Ovary (tissue), 9 donors: Measurements from ENCODE around the gene TMEM115. TPM values are rescaled to one million over a fixed set of nuclear protein-coding genes. Genes with fewer than 3 reads are reported as not detected.
A peak's percentile ranks its signal among the peaks of the same experiment; 100 is the strongest.

Experiments
- DNase-seq, 5 donors: peaks; one replicate each; pipeline ENCODE4 v3.0.0-alpha.2; 2019 to 2020
- H3K27ac ChIP-seq, 2 donors: fragments of 200-600 bp; one replicate each; pipeline versions ENCODE4 v1.5.1 to v1.8.0; 2019 to 2022
- H3K27me3 ChIP-seq: fragments of 200-600 bp; one replicate; pipeline ENCODE4 v1.8.0; 2022
- H3K36me3 ChIP-seq: fragments of 200-600 bp; sonication (generic); one replicate; pipeline ENCODE4 v1.5.1; 2019
- H3K4me1 ChIP-seq: one replicate; pipeline ENCODE4 v1.8.1; 2013; ENCODE audit warnings: mild to moderate bottlenecking, moderate library complexity; ENCODE audit not compliant: insufficient read depth
- H3K4me3 ChIP-seq: fragments of 200-600 bp; sonication (generic); one replicate; pipeline ENCODE4 v1.5.1; 2017
- H3K9me3 ChIP-seq, 2 donors: fragments of 200-600 bp in 1 of 2; sonication (generic) in 1 of 2; one replicate each; pipeline versions ENCODE4 v1.5.1 to v1.8.1; 2013 to 2019; ENCODE audit warnings: mild to moderate bottlenecking in 1 of 2, moderate library complexity in 1 of 2
- CTCF ChIP-seq, 3 donors: fragments of 450-650 bp in 2 of 3; fragments of 200-600 bp in 1 of 3; IDR thresholded peaks; one replicate each; pipeline versions ENCODE4 v1.5.1 to v1.8.0; 2016 to 2022; ENCODE audit warnings: antibody characterized with exemption in 3 of 3, mild to moderate bottlenecking in 1 of 3
- EP300 ChIP-seq: sonication (generic); formaldehyde crosslinking; IDR thresholded peaks from one replicate; pipeline ENCODE4 v1.6.1; 2017; ENCODE audit warnings: antibody characterized with exemption
- POLR2A ChIP-seq: fragments of 450-650 bp; IDR thresholded peaks from one replicate; pipeline ENCODE4 v1.6.1; 2017; ENCODE audit warnings: antibody characterized with exemption, mild to moderate bottlenecking, moderate library complexity
- WGBS, 3 donors: extraction: QIAGEN DNeasy Blood & Tissue Kit in 1 of 3; methylation state at CpG; one replicate each; pipeline versions ENCODE4 v1.1.5 to v1.1.7; 2013 to 2017; 5-methylcytosine and 5-hydroxymethylcytosine counted together
- intact Hi-C, 4 donors: fragments of 100-400 bp; cut with DNase I; formaldehyde crosslinking; loops; one replicate each; pipeline versions ENCODE4 v1.11.0 to v1.15.1; 2022 to 2023
- polyA plus RNA-seq, 2 donors: library from polyadenylated mRNA; stranded (reverse); fragments of 200-250 nt in 1 of 2; fragments of 350-450 nt in 1 of 2; fragmentation: Illumina TruSeq in 1 of 2; extraction: RNeasy Lipid Tissue Mini Kit (QIAGEN cat#74804) in 1 of 2; gene quantifications; one replicate each; pipeline ENCODE4 v1.2.3, GENCODE V29; 2013 to 2014
- total RNA-seq, 7 donors: library from RNA; depleted of rRNA in 2 of 7; stranded (reverse); fragments of >200 nt in 2 of 7; fragmentation: NEBNext Ultra II Directional in 3 of 7; extraction: Animal tissue kit (Norgen Biotek cat#: 25700) in 3 of 7; gene quantifications; one replicate each; pipeline versions ENCODE4 v1.1.0 to v1.2.4, GENCODE V29; 2016 to 2023
- donor health status: DM: no; HTN: no; CAD: no; lungs with moderate emphysema.
- donor health status: DM: no; HTN: no; CAD: no.
- donor health status: Bipolar disorder and iron deficiency.
- donor health status: DM: yes; HTN: yes; CAD: no.
- donor health status: DM: no; HTN: no; CAD: no.
- donor health status: DM: yes; HTN: yes; CAD: no.

TMEM115 gene
- total and polyA plus RNA-seq, 9 donors: 8.5 to 58.4 (median 36.9) TPM

GRCh38 chr3:50330330-50330729 lies 29.0 kb downstream of the TMEM115 start:
- Histone ChIP-seq H3K36me3 (no peaks in the 10 kb centered on the region), H3K27me3 (no peaks in the 10 kb centered on the region), H3K9me3 (no peaks in the 10 kb centered on the region), H3K4me3 (no peak overlapping the region), H3K27ac (no peak overlapping the region), H3K4me1 (peaks cover 8% of the 10 kb centered on the region)
- WGBS, 3 donors: 83 to 88% (median 86%) methylated on average over 10 of the region's 10 CpGs
- TF ChIP-seq CTCF (IDR thresholded peaks at IDR 0.05) (no peak), POLR2A (no peak)
- intact Hi-C loops: no loop called here
- no peak for DNase-seq

- H3K4me3 ChIP-seq: peak within 1 kb of the TSS; percentile 84
- peak; percentile 95 to 98 (median 97) for DNase-seq
- peaks cover 6% of the 10 kb centered on the region for H3K4me1 ChIP-seq
- H3K36me3 ChIP-seq: no peaks in the 10 kb centered on the region
- intact Hi-C loops: loop anchor here in 1 of 4 donors (10.0 kb wide), 1 partner anchor 63 kb away; the partner anchor contains the start of gene SEMA3B
- WGBS, 3 donors: 1 to 2% (median 1%) methylated on average over 43 to 55 of the region's 55 CpGs
- no peak for TF ChIP-seq CTCF (IDR thresholded peaks at IDR 0.05)
- no peak for TF ChIP-seq EP300
- TF ChIP-seq POLR2A: peak; percentile 66
- no peaks in the 10 kb centered on the region for H3K9me3 ChIP-seq
- peak within 1 kb of the TSS; percentile 34 to 60 for H3K27ac ChIP-seq
- no peaks in the 10 kb centered on the region for H3K27me3 ChIP-seq
These were observed 31.2 kb downstream of the TMEM115 start, which contains the start of gene TUSC2 for GRCh38 chr3:50327943-50328691. Gene TUSC2 (minus strand): TSS chr3:50328223. CDS start chr3:50328099, 124 bp downstream.

- H3K36me3 ChIP-seq: no peaks in the 10 kb centered on the region
- 58 to 65% (median 65%) methylated on average over 4 of the region's 4 CpGs for WGBS, 3 donors
- peak overlapping the region; percentile 84 for H3K4me3 ChIP-seq
- intact Hi-C loops: loop anchor here in 1 of 4 donors (10.0 kb wide), 1 partner anchor 62 kb away; the partner anchor contains the start of gene SEMA3B
- H3K27me3 ChIP-seq: no peaks in the 10 kb centered on the region
- H3K27ac ChIP-seq: peak overlapping the region in 1 of 2 donors; percentile 34
- peaks cover 9% of the 10 kb centered on the region for H3K4me1 ChIP-seq
- DNase-seq: peak in 1 of 5 donors; percentile 28
- TF ChIP-seq CTCF (IDR thresholded peaks at IDR 0.05) (no peak), EP300 (no peak)
- no peaks in the 10 kb centered on the region for H3K9me3 ChIP-seq
These were observed 32.2 kb downstream of the TMEM115 start for GRCh38 chr3:50327129-50327528.

GRCh38 chr3:50326182-50326541 lies 33.2 kb downstream of the TMEM115 start:
- intact Hi-C loops: loop anchor here in 1 of 4 donors (10.0 kb wide), 1 partner anchor 61 kb away; the partner anchor contains the start of gene SEMA3B
- no peak for DNase-seq
- no peak for TF ChIP-seq EP300
- Histone ChIP-seq H3K4me3 (no peak overlapping the region), H3K36me3 (no peaks in the 10 kb centered on the region), H3K9me3 (no peaks in the 10 kb centered on the region), H3K27ac (no peak overlapping the region), H3K27me3 (no peaks in the 10 kb centered on the region), H3K4me1 (peaks cover 9% of the 10 kb centered on the region)
- 84 to 88% (median 86%) methylated on average over 8 of the region's 8 CpGs for WGBS, 3 donors
